HG03108 (cell line): Measurements from ENCODE around the gene PRCC.

Experiments
- ATAC-seq: cut with Tn5 transposase; IDR thresholded peaks from one replicate; pipeline ENCODE4 v1.9.1; 2021; ENCODE audit warnings: moderate library complexity; ENCODE audit not compliant: unreplicated experiment

PRCC gene

GRCh38 chr1:156767101-156767878, at the start of gene PRCC:
TSS of gene PRCC (plus strand) at chr1:156767535. CDS start at chr1:156767772, 237 bp downstream.
- peak; percentile 92 for ATAC-seq

GRCh38 chr1:156721131-156721530, 46.2 kb upstream of the PRCC start:
- ATAC-seq: no peak

- no peak for ATAC-seq
Measured at GRCh38 chr1:156721535-156721934, 45.8 kb upstream of the PRCC start.

- peak; percentile 35 for ATAC-seq
Measured at GRCh38 chr1:156725683-156726280, 41.6 kb upstream of the PRCC start.

GRCh38 chr1:156726549-156727226, 40.6 kb upstream of the PRCC start:
- no peak for ATAC-seq

- no peak for ATAC-seq
Measured at GRCh38 chr1:156727492-156727891, 39.8 kb upstream of the PRCC start.

GRCh38 chr1:156727926-156728598, 39.3 kb upstream of the PRCC start, which contains the start of gene METTL25B:
TSS of gene METTL25B (plus strand) at chr1:156728469. CDS start at chr1:156729105, 636 bp downstream.
- peak; percentile 57 for ATAC-seq

GRCh38 chr1:156728599-156729462, 38.5 kb upstream of the PRCC start, which contains the start of gene ISG20L2:
TSS of gene ISG20L2 (minus strand) at chr1:156728766. CDS start at chr1:156727652, 1,114 bp downstream.
- ATAC-seq: peak; percentile 86

GRCh38 chr1:156733989-156734584, 33.2 kb upstream of the PRCC start:
- ATAC-seq: no peak

GRCh38 chr1:156738407-156738806, 28.9 kb upstream of the PRCC start:
- no peak for ATAC-seq

- ATAC-seq: no peak
Measured at GRCh38 chr1:156738916-156739315, 28.4 kb upstream of the PRCC start.

- no peak for ATAC-seq
Measured at GRCh38 chr1:156740237-156740740, 27.0 kb upstream of the PRCC start.

GRCh38 chr1:156740741-156741480, 26.4 kb upstream of the PRCC start, which contains the start of gene MRPL24:
TSS of gene MRPL24 (minus strand) at chr1:156741088. CDS start at chr1:156738704, 2,384 bp downstream.
- peak; percentile 82 for ATAC-seq

- ATAC-seq: peak; percentile 1
Measured at GRCh38 chr1:156741481-156741983, 25.8 kb upstream of the PRCC start.

- no peak for ATAC-seq
Measured at GRCh38 chr1:156742017-156742416, 25.3 kb upstream of the PRCC start.

GRCh38 chr1:156742801-156743200, 24.5 kb upstream of the PRCC start:
- no peak for ATAC-seq

GRCh38 chr1:156743367-156744302, 23.7 kb upstream of the PRCC start:
- no peak for ATAC-seq
